H9 (cell line): ENCODE measurements around the gene EPO. TPM values are rescaled to one million over a fixed set of nuclear protein-coding genes. Genes with fewer than 3 reads are reported as not detected.

ENCODE experiments used
- DNase-seq: peaks from one replicate; pipeline ENCODE4 v3.0.0-alpha.2; 2017
- H2AFZ ChIP-seq: one replicate; pipeline ENCODE4 v1.6.1; 2013; ENCODE audit warnings: mild to moderate bottlenecking, low read length, control low read depth, moderate library complexity
- H2AK5ac ChIP-seq: 2 replicates; pipeline ENCODE4 v1.6.1; 2013; ENCODE audit warnings: low read length, control low read depth, mixed read lengths; ENCODE audit not compliant: insufficient read length
- H2BK120ac ChIP-seq: one replicate; pipeline ENCODE4 v1.6.1; 2013; ENCODE audit warnings: low read depth, mild to moderate bottlenecking, low read length, control low read depth, inconsistent platforms; ENCODE audit not compliant: poor library complexity, severe bottlenecking
- H2BK12ac ChIP-seq: 2 replicates; pipeline ENCODE4 v1.6.1; 2013; ENCODE audit warnings: low read length, control low read depth, mixed read lengths, low read depth; ENCODE audit not compliant: insufficient read length
- H2BK15ac ChIP-seq: 2 replicates; pipeline ENCODE4 v1.6.1; 2013; ENCODE audit warnings: low read depth, low read length, control low read depth
- H2BK20ac ChIP-seq: one replicate; pipeline ENCODE4 v1.6.1; 2013; ENCODE audit warnings: low read depth, mild to moderate bottlenecking, low read length, control low read depth, inconsistent platforms; ENCODE audit not compliant: poor library complexity, severe bottlenecking
- H2BK5ac ChIP-seq: 2 replicates; pipeline ENCODE4 v1.6.1; 2013; ENCODE audit warnings: low read length, control low read depth, mixed read lengths; ENCODE audit not compliant: insufficient read length
- H3K14ac ChIP-seq: 2 replicates; pipeline ENCODE4 v1.6.1; 2013; ENCODE audit warnings: low read length, control low read depth; ENCODE audit not compliant: insufficient read depth
- H3K18ac ChIP-seq: 2 replicates; pipeline ENCODE4 v1.6.1; 2013; ENCODE audit warnings: low read depth, mild to moderate bottlenecking, mixed read lengths, low read length, control low read depth; ENCODE audit not compliant: insufficient read length
- H3K23ac ChIP-seq: 2 replicates; pipeline ENCODE4 v1.6.1; 2013; ENCODE audit warnings: low read length, control low read depth, mixed read lengths, low read depth; ENCODE audit not compliant: insufficient read length
- H3K23me2 ChIP-seq: 2 replicates; pipeline ENCODE4 v1.6.1; 2013; ENCODE audit warnings: low read depth, mild to moderate bottlenecking, mixed read lengths, low read length, control low read depth; ENCODE audit not compliant: insufficient read length, poor library complexity, severe bottlenecking
- H3K27ac ChIP-seq: 2 replicates; pipeline ENCODE4 v1.5.1; 2013; ENCODE audit warnings: low read length, control low read depth, mixed read lengths, low read depth; ENCODE audit not compliant: insufficient read length
- H3K27me3 ChIP-seq: 2 replicates; pipeline ENCODE4 v1.6.1; 2013; ENCODE audit warnings: low read length, control low read depth, inconsistent platforms; ENCODE audit not compliant: insufficient read depth
- H3K4ac ChIP-seq: 2 replicates; pipeline ENCODE4 v1.6.1; 2013; ENCODE audit warnings: low read depth, mild to moderate bottlenecking, control low read depth, inconsistent platforms, low read length, moderate library complexity
- H3K4me1 ChIP-seq: 2 replicates; pipeline ENCODE4 v1.6.1; 2013; ENCODE audit warnings: low read length, control low read depth, inconsistent platforms; ENCODE audit not compliant: insufficient read depth
- H3K4me2 ChIP-seq: 2 replicates; pipeline ENCODE4 v1.6.1; 2013; ENCODE audit warnings: low read length, control low read depth, mixed read lengths; ENCODE audit not compliant: insufficient read length, insufficient read depth
- H3K56ac ChIP-seq: 2 replicates; pipeline ENCODE4 v1.6.1; 2013; ENCODE audit warnings: low read depth, mild to moderate bottlenecking, mixed read lengths, low read length, control low read depth; ENCODE audit not compliant: insufficient read length
- H3K79me1 ChIP-seq: 2 replicates; pipeline ENCODE4 v1.6.1; 2013; ENCODE audit warnings: low read depth, mild to moderate bottlenecking, moderate library complexity, low read length, control low read depth, inconsistent platforms; ENCODE audit not compliant: insufficient read depth, poor library complexity, severe bottlenecking
- H3K79me2 ChIP-seq: 2 replicates; pipeline ENCODE4 v1.6.1; 2013; ENCODE audit warnings: low read length, control low read depth, inconsistent platforms; ENCODE audit not compliant: insufficient read depth
- H3K9ac ChIP-seq: 2 replicates; pipeline ENCODE4 v1.6.1; 2013; ENCODE audit warnings: low read length, control low read depth, mixed read lengths; ENCODE audit not compliant: insufficient read length; ENCODE audit errors: extremely low read depth
- H3K9me3 ChIP-seq: one replicate; pipeline ENCODE4 v1.6.1; 2013; ENCODE audit warnings: low read depth, low read length, inconsistent platforms; ENCODE audit not compliant: control insufficient read depth
- H3T11ph ChIP-seq: one replicate; pipeline ENCODE4 v1.6.1; 2013; ENCODE audit warnings: mild to moderate bottlenecking, low read length, control low read depth, inconsistent platforms
- H4K20me1 ChIP-seq: one replicate; pipeline ENCODE4 v1.6.1; 2013; ENCODE audit not compliant: control insufficient read depth, insufficient read length, insufficient read depth
- H4K5ac ChIP-seq: 2 replicates; pipeline ENCODE4 v1.6.1; 2013; ENCODE audit warnings: low read depth, mild to moderate bottlenecking, mixed read lengths, low read length, control low read depth; ENCODE audit not compliant: insufficient read length
- H4K8ac ChIP-seq: replicated peaks from 2 replicates; pipeline ENCODE4 v1.6.1; 2013; ENCODE audit warnings: low read length, control low read depth, mixed read lengths, low read depth; ENCODE audit not compliant: insufficient read length
- H4K91ac ChIP-seq: 2 replicates; pipeline ENCODE4 v1.6.1; 2013; ENCODE audit warnings: low read depth, mild to moderate bottlenecking, moderate library complexity, mixed read lengths, low read length, control low read depth; ENCODE audit not compliant: insufficient read length
- H3K27ac Mint-ChIP-seq, 3 experiments: 2 replicates in 2 of 3; 3 replicates in 1 of 3; pipeline ENCODE4 v1.8.0; 2020 to 2021; ENCODE audit warnings: mixed read lengths in 3 of 3, mild to moderate bottlenecking in 1 of 3, moderate library complexity in 1 of 3
- H3K27me3 Mint-ChIP-seq: 2 replicates; pipeline ENCODE4 v1.8.0; 2021; ENCODE audit warnings: low read depth, mild to moderate bottlenecking, moderate library complexity, mixed read lengths
- H3K36me3 Mint-ChIP-seq, 3 experiments: 2 replicates in 2 of 3; 3 replicates in 1 of 3; pipeline ENCODE4 v1.8.0; 2020 to 2021; ENCODE audit warnings: low read depth in 3 of 3, mixed read lengths in 3 of 3; ENCODE audit not compliant: insufficient read depth in 1 of 3
- H3K4me1 Mint-ChIP-seq, 2 experiments: 2 replicates each; pipeline ENCODE4 v1.8.0; 2020; ENCODE audit warnings: mixed read lengths in 2 of 2
- H3K4me3 Mint-ChIP-seq, 2 experiments: 2 replicates in 1 of 2; 3 replicates in 1 of 2; pipeline ENCODE4 v1.8.0; 2020 to 2021; ENCODE audit warnings: mild to moderate bottlenecking in 2 of 2, mixed read lengths in 2 of 2, moderate library complexity in 1 of 2
- H3K9me3 Mint-ChIP-seq, 2 experiments: 2 replicates in 1 of 2; 3 replicates in 1 of 2; pipeline ENCODE4 v1.8.0; 2020; ENCODE audit warnings: mild to moderate bottlenecking in 2 of 2, mixed read lengths in 2 of 2, moderate library complexity in 1 of 2
- WGBS: extraction: QIAGEN DNeasy Blood & Tissue Kit; methylation state at CpG from one replicate; pipeline ENCODE4 v1.1.7; 2013; ENCODE audit warnings: missing lambda C conversion rate, low lambda C conversion rate, mixed read lengths; ENCODE audit not compliant: insufficient read length; ENCODE audit errors: extremely low coverage; 5-methylcytosine and 5-hydroxymethylcytosine counted together
- total RNA-seq: library from RNA; stranded (reverse); gene quantifications from 2 replicates; pipeline ENCODE4 v1.2.1, GENCODE V29; 2021
- TF ChIP-seq, protein P1 (sequence below): fragments of 200-600 bp; sonication (generic); conservative IDR thresholded peaks from 3 replicates; pipeline ENCODE4 v1.8.0; 2021; ENCODE audit warnings: antibody characterized with exemption, mild to moderate bottlenecking

Gene EPO
- total RNA-seq, 1 experiment from 2014 or later: 0.44 TPM

DNA sequence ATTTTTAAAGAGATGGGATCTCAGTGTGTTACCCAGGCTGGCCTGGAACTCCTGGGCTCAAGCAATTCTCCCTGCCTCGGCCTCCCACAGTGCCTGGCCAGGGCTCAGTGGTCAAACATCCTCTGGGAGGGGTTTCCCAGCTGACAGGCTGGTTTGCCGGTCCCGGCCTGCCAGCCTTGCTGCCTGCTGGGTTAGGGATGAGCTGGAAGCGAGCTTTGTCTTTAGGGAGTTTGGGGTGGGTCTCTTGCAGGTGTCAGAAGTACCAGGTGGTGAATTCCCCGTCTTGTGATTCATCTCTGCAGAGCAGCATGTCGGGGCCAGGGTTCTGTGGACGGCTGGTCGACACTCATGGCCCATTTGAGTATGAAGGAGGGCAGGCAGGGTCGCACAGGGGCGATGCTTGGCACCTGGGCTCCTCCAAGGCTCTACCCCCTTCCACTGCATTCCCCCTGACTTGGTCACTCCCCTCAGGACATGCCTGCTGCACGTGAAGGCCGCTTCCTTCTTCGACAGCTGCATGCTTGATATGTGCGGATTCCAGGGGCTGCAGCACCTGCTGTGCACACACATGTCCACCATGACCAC is 43.4 kb downstream of the EPO start:
- Histone ChIP-seq H4K8ac (no peak overlapping the region), H2AFZ (no peak overlapping the region), H3K4me1 (no peaks in the 10 kb centered on the region), H2BK120ac (no peak overlapping the region), H3K27me3 (no peaks in the 10 kb centered on the region), H3K18ac (no peak overlapping the region), H3T11ph (no peak overlapping the region), H4K91ac (no peak overlapping the region), H2BK20ac (no peak overlapping the region), H2AK5ac (no peak overlapping the region), H2BK5ac (no peak overlapping the region), H3K23me2 (no peaks in the 10 kb centered on the region), H3K9ac (no peak overlapping the region), H3K56ac (no peak overlapping the region), H3K79me1 (no peaks in the 10 kb centered on the region), H2BK12ac (no peak overlapping the region), H3K79me2 (no peaks in the 10 kb centered on the region), H3K4me2 (no peak overlapping the region), H4K20me1 (no peaks in the 10 kb centered on the region), H3K14ac (no peak overlapping the region), H3K23ac (no peak overlapping the region), H3K9me3 (no peaks in the 10 kb centered on the region), H4K5ac (no peak overlapping the region), H3K27ac (no peak overlapping the region), H3K4ac (no peak overlapping the region), H2BK15ac (no peak overlapping the region)
- no peak overlapping the region for H3K4me3 Mint-ChIP-seq
- no peak for DNase-seq
- no CpG with 5 or more reads among the region's 14 CpGs for WGBS
- H3K27ac Mint-ChIP-seq: no peak overlapping the region; a peak in 1 of 7 replicates
- H3K9me3 Mint-ChIP-seq: no peaks in the 10 kb centered on the region; a peak in 1 of 5 replicates
- no peaks in the 10 kb centered on the region for H3K36me3 Mint-ChIP-seq
- peaks cover 0 to 17% of the 10 kb centered on the region in 2 experiments; a peak in 2 of 4 replicates for H3K4me1 Mint-ChIP-seq
- peaks cover 9% of the 10 kb centered on the region for H3K27me3 Mint-ChIP-seq
- TF ChIP-seq, protein P1, sequence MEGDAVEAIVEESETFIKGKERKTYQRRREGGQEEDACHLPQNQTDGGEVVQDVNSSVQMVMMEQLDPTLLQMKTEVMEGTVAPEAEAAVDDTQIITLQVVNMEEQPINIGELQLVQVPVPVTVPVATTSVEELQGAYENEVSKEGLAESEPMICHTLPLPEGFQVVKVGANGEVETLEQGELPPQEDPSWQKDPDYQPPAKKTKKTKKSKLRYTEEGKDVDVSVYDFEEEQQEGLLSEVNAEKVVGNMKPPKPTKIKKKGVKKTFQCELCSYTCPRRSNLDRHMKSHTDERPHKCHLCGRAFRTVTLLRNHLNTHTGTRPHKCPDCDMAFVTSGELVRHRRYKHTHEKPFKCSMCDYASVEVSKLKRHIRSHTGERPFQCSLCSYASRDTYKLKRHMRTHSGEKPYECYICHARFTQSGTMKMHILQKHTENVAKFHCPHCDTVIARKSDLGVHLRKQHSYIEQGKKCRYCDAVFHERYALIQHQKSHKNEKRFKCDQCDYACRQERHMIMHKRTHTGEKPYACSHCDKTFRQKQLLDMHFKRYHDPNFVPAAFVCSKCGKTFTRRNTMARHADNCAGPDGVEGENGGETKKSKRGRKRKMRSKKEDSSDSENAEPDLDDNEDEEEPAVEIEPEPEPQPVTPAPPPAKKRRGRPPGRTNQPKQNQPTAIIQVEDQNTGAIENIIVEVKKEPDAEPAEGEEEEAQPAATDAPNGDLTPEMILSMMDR: no peak
